Measurements from ENCODE around the gene TRIM41.
"Not testable (repeated sequence)": the region's sequence is repeated elsewhere in the genome, so short reads cannot be mapped to it uniquely, and the experiment has no call there.

Gene TRIM41

DNA sequence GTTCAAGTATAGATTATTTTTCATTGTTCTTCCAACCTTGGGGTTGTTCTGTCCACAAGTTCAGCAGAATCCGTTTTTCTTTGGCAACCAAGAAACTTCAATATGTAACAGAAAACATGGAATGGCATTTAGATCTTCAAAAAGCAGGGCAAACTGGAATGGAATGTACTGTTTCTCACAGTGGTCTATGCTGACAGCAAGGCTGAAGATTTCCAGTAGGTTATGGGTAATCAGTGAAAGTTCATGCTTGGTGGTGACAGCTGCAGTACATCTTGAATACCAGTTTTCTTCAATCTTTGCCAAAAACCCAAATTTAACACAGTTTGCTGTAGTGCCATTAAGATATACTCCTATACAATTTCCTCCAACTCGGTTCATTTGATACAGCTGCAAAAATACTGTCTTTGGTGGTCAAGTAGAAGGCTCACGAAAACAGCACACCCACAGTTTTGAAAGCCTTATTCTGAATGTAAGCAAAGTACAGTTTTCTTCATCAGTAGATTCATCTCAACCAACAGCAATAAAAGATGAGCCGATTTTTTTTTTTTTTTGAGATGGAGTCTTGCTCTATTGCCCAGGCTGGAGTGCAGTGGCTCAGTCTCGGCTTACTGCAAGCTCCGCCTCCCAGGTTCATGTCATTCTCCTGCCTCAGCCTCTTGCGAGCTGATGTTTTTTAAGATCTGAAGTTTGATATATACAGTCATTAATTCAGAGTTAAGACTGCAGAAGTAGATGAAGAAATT, 32.9 kb downstream of the TRIM41 start:
- DNase-seq (ENCODE audit: low spot score) = no peak

DNA sequence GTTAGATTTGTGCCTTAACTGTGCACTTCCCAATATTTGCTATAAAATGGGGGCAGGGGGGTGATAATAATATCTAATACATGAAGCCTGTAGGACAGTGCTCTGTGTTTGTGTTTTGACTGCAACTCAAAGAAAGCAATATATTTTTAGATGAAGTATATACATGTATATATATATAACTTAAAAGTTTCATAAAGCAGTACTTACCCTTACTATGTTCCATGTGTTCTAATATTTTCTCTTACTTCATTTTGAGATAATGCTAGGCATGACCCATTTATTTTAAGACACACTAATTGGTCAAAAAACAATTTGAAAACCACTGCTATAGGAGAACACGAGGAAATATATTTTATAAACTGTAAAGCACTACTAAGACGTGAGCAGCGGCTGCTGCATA, 35.5 kb downstream of the TRIM41 start:
- no peak for DNase-seq (ENCODE audit: low spot score)

DNA sequence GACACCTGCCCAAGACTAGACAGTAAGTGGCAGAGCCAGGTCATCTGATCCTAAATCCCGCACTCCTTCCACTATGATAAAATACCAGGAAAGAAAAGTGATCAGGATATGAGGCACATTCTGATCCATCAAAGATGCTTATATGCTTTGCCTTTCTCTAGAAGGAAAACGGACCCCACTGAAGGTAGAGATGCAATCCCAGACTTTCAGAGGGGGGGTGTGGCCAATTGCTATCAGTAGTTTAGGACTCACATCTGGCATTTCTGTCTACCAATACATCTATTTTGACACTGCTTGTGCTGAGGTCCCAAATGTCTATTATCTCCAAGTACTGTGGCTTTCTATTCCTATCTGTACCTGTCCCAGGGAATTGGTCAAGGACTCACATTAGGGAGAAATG, 36.2 kb downstream of the TRIM41 start:
- DNase-seq (ENCODE audit: low spot score) = no peak

DNA sequence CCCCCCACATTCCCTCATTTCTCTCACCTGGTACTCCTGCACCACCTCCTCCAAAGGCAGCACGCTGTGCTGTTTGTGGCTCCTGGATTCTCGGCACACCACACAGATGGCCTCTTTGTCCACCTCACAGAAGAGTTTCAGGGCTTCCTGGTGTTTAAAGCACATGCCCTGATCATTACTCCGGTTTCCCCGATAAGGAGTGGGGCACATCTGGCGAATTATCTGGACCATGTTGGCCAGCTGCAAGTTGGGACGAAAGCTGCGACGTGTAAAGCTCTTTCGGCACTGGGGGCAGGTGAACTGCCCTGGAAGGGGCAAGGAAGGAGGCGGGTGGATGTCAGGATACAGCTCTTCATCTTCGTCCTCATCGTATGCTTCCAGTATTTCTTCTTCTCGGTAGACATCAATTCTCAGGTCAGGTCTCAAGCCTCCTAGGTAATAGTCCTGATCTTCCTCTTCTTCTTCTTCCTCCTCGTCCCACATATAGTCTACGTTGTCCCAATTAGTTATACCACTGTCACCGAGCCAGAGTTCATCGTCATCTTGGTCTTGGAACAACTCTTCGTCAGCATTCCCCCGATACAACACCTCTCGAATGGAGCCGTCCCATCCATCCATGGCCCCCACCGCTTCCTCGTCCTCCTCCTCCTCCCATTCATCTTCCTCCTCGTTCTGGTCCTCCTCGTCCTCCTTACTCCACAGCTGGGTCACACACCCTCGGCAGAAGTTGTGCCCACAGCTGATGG, 37.1 kb downstream of the TRIM41 start:
- no peak for DNase-seq (ENCODE audit: low spot score)

DNA sequence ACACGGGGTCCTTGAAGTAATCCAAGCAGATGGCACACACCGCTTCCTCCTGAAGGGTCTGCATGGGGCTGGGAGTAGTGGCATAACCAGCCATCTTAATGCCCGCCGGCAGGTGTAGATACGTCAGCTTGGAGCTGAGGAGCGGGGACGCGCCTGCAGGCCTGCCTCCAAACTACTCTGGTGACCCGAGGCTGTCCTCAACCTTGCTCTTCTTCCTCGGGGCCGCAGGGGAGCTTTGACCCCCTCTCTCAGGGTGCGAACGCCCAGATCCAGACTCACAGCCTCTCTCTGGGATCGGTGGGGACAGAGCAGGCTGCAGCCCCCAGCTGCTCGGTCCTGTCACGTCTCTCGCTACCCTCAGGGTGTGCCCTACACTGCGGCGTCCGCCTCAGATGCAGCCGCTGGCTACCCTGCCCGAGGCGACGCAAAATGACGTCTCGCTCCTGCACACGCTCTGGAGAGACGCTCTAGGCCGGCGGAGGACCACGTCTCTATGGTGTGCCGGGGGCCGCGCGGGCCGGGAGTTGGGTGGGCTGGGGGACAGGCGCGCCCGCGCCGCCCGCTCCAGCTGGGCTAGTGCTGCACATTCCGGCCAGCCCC, 37.7 kb downstream of the TRIM41 start, which contains the start of gene TRIM52:
Gene TRIM52 (minus strand): TSS at position 424 of the 600 bp plus-strand sequence. CDS start 330 bp downstream, at position 94.
- DNase-seq (ENCODE audit: low spot score) = peak; percentile 94

DNA sequence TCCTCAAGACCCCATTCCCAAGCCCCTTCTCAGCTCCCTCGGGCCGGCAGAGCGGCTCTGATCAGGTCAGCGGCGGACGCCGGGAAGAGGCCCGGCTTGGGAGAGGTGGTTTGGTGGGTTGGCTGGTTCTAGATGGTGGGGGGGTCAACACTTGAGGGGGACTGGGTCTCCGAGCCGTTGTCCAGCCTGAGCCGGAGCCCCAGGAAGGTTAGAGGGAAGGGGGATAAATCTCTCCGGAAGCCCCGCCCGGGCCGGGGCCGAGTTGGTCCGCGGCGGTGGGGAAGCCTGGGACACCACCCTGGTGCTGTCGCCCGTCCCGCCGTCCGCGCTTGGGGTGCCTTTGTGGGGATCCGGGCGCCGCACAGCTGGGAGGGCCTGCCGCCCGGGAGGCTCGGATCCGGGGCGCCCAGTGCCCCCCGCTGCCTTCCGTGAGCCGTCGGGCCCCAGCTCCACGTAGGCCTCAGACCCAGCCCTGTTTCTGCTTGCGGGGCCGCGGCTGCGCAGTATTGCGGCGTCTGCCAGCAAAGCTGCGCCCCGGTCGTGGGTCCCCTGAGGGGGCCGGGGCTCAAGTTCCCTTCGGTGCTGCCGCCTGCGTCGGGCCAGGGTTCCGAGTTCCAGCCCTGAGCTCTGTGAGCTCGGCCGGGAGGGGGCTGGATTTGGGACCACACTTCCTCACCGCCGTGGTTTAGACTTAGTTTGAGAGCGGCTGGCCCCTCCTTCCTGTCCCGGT, 38.4 kb downstream of the TRIM41 start:
- peak; percentile 75 for DNase-seq (ENCODE audit: low spot score)

DNA sequence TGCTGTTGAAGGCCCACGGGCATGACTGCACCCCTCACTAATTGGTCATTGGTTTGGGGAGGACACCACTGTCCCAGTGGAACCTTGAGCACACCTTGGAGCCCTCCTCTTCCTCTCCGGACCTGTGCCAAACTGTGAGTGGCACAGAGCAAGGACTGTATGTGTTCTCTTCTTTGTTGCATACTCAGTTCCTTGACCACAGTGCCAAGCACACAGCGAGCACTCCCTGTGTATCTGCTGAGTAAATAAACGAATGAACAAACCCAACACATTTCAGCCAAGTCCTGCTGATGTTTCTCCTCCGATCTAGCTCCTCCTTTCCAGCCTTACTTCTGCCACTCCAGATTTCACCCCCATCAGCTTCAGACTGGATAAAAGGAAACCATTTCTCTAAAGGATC, 40.6 kb downstream of the TRIM41 start:
- DNase-seq (ENCODE audit: low spot score) = no peak

DNA sequence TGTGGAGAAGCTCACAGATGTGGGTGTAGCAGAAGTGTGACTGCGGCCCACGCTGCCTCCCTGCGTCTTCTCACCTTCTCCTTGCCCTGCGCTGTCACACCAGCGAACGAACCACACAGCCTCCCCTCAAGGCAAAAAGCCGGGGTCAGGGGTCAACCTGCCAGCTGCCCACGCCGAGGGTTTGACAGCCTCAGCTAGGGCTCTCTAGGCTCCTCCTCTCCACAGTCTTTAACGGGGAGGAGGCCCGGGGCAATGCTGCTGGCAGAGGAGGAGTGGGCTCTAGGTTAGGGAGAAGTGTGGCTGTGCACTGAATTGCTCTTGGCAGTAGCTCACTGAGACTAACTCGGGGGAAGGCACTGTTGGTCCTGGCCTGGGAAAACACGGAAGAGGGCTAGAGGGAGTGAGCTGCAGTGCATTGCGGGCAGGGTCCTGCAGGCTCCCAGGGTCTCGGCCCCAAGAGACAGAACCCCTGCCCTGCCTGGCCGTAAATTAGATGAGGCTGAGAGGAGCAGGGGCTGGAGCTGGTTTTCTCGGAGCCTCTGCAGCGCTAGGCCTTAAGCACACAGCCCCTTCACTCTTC, 42.1 kb downstream of the TRIM41 start:
- no peak for DNase-seq (ENCODE audit: low spot score)

DNA sequence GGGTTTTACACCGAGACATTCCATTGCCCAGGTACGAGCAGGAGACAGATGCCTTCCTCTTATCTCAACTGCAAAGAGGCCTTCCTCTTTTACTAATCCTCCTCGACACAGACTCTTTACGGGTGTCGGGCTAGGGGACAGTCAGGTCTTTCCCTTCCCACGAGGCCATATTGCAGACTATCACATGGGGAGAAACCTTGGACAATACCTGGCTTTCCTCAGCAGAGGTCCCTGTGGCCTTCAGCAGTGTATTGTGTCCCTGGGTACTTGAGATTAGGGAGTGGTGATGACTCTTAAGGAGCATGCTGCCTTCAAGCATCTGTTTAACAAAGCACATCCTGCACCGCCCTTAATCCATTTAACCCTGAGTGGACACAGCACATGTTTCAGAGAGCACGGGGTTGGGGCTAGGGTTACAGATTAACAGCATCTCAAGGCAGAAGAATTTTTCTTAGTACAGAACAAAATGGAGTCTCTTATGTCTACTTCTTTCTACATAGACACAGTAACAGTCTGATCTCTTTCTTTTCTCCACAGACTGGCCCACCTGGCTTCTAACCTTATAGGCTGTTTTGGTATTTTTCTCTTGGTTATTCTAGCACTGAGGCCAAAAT, 44.3 kb downstream of the TRIM41 start:
- not testable (repeated sequence) for DNase-seq (ENCODE audit: low spot score)

DNA sequence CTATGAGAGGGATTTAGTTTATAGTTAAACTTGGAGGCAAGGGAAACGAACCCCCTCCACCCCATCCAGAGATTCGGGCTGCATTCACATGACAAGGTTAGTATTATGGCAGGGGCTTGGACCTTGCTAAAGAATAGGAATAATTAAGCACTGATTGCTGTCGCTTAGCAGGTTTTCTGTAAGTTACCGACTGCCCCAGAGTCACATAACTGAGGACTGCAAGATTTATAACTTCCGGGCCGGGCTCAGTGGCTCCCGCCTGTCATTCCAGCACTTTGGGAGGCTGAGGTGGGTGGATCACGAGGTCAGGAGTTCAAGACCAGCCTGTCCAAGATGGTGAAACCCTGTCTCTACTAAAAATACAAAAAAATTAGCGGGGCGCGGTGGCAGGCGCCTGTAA, 44.8 kb downstream of the TRIM41 start:
- not testable (repeated sequence) for DNase-seq (ENCODE audit: low spot score)

DNA sequence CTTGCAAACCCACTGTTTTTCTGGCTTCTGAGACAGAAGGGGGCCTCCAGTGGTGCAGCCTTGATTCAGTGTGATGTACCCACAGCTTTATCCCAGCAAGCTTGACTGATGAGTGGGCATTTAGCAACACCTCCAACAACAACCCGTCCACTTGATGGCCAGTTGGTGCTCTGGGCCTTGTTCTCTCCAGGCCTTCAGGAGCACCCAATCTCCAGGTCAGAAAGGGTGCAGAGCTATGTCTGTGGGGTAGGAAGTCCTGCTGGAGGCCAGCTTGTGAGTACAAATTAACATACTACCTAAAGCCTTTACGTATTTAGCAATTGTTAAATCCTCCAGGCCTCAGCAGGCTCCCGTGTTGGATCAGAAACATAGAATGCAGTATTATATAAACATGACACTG, 48.0 kb downstream of the TRIM41 start:
- no peak for DNase-seq (ENCODE audit: low spot score)

DNA sequence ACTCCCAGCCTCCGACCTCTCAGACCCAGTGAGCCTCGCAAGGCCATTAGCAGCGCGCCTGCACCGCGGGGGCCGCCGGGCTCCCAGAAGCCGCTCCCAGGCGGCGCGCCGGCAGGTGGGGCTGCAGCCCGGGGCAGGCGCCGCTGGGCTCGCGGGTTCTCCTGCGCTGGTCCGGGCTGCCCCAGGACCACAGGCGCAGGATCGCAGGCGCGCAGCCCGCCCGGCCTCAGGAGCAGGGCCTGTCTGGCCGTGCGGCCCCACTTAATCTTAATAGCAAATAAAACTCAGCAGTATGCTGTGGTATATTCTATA, 50.3 kb downstream of the TRIM41 start:
- DNase-seq (ENCODE audit: low spot score) = not testable (repeated sequence)

DNA sequence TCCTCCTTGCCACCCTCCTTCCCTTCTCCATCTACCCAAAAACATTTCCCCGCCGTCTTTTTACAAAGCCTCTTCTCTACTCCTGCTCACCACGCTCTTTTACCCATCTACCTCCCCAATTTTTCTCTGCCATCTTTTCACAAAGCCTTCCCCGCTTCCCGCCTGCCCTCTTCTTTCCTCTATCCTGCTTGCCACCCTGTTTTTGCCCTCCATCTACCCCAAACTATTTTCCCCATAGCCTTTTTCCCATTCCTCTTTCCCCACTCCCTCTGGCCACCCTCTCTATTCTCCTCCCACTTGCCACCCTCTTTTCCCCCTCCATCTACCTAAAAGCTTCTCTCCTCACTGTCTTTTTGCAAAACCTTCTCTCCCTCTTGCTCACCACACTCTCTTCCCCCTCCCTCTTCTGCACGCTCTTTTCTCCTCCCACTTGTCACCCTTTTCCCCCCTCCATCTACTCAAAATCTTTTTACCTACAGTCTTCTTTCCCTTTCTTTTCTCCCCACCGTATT, 57.2 kb downstream of the TRIM41 start:
- DNase-seq (ENCODE audit: low spot score) = no peak

DNA sequence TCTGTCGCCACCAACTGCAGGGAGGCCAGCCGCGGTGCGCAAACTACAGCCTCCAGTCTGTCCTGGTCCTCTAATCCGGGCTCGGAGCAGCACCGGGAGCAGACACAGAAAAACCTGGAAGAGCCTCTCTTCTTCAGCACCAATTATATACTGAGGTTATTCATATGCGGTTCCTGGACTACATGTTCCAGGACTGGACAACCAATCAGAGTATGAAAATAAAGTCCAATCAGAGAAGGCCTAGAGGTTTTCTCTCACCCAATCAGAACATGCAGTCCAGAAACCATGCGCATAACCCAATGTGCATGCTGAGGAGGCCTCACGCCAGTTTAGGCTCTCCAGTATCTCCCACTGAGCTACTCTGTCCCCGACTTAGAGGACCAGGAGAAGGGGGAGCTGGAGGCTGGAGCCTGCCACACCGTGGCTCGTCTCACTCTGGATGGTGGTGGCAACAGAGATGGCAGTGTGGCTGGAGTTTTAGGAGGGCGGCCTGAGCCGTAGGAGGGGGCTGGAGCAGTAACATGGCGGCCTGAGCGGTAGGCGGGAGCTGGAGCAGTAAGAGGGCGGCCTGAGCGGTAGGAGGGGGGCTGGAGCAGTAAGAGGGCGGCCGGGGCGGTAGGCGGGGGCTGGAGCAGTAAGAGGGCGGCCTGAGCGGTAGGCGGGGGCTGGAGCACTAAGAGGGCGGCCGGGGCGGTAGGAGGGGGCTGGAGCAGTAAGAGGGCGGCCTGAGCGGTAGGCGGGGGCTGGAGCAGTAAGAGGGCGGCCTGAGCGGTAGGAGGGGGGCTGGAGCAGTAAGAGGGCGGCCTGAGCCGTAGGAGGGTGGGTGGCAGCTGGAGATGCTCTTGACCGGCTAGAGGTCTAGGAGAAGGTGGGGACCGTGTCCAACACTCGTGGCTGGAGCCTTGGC, 58.2 kb downstream of the TRIM41 start:
- DNase-seq (ENCODE audit: low spot score) = no peak

DNA sequence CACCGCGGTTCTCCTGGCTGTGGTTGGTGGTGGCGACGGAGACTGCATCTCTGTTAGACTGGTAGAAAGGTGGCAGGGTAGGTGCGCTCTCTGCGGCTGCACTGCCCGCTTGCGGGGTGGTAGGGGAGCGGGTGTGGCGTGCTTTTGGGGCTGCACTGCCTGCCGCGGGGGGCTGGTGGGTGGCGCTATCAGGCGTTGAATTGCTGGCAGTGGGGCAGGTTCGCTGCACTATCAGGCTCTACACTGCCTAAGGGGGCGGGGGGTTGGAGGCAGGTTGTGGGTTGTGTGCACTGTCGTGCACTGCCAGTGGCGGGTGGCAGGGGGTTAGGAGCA, 58.9 kb downstream of the TRIM41 start:
- DNase-seq (ENCODE audit: low spot score) = no peak

DNA sequence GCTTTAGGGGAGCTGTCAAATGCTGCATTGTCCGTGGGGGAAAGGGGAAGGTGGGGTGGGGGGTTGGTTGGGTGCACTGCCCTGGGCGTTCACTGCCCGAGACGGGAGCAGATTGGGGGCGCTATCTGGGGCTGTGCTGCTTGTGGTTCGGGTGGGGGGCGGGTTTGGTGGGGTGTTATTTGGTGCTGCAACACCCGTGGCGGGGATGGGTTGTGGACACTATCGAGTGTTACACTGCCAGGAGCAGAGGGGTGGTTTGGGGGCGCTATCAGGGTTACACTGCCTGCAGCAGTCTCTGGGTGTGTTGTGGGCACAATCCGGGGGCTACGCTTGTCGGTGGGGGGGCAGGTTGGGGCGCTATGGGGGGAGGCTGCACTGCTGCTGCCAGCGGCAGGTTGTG, 59.3 kb downstream of the TRIM41 start:
- not testable (repeated sequence) for DNase-seq (ENCODE audit: low spot score)

DNA sequence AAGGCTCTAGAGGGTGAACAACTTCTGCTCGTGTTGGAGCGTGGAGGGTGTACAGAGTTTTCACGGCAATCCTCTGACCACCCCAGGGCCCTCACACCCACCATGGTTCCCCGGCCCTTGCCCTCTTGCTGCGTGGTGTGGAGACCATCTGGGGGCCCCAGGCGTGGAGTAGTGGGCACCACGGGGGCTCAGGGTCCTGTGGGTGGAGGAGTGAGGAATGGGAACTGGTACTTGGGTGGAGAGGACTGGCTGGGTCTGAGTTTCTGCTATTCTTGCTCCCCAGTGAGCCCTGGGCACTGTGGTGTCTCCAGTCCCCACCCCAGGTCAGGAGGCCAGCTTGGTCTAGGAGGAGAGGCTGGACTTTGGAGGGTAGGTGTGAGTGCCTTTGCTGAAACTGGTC, 59.8 kb downstream of the TRIM41 start:
- DNase-seq (ENCODE audit: low spot score) = no peak

DNA sequence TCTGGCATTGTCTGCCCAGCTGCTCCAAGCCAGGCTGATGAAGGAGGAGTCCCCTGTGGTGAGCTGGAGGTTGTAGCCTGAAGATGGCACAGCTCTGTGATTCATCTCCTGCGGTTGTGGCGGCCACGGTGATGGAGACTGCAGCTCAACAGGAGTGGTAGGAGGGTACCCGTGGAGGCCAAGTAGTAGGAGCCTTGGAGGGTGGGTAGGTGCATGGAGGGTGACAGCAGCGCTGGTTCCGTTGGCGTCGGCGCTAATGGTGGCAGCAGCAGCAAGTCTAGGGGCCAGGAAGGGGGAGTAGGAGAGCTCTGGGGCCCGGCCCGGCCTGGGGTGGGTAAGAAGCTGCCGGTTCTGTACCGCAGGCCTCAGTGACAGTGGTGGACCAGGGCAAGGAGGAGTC, 60.3 kb downstream of the TRIM41 start:
- no peak for DNase-seq (ENCODE audit: low spot score)

DNA sequence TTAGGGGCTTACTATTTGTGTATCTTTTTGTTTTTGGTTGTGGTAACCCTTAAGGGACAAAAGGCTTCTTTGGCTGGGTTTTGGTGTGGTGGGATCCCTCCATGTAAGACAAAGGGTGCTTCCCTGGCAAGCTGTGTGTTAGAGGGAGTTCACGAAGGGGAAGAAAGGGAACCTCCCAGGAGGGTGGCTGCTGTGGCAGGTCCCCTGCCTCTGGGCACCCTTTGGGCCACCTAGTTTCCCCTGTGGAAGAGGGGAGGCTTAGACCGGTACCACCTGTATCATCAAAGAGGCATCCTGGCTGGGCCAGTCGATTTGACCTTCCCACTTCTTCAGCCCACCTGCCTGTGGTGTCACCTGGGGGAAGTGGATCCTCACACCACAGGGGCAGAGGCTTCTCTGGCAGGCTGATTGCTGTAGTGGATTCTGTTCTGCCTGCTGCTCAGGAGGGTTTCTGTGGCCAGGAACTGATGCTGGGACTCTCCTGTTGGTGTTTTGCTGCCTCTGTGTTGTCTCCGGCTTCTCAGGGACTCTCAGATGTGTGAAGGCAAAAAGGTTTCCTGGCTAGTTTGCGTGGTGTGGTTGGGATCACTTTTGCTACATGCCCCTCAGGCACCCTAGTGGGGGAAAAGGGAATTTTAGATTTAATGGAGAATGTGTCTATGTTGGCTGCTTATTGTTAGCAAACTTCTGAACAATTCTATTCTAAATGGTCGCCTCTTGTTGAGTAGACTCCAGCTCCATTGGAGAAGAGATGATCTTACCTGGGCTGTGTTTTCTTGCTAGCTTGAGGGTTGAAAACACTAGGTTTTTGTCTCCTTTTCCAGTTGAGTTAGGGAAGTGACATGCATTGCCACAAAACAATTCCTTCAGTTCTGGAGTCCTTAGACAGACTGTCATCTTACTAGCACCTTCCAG, 61.0 kb downstream of the TRIM41 start:
- not testable (repeated sequence) for DNase-seq (ENCODE audit: low spot score)
